PC-9 (cell line): ENCODE data around the gene MMP24. TPM values are rescaled to one million over a fixed set of nuclear protein-coding genes. Genes with fewer than 3 reads are reported as not detected.

Experiments
- BruUV-seq: library from RNA; stranded (reverse); fragments of 400-500 nt; replicated peaks from 2 replicates; lab custom pipeline; 2021; lab: Mats Ljungman, UMichigan
- CTCF ChIA-PET: fragments of 300-600 bp; sonication (Branson Sonifier 250); formaldehyde crosslinking; loops from one replicate; lab custom pipeline; 2022; ENCODE audit warnings: antibody characterized with exemption; lab: Charles Lee
- POLR2A ChIA-PET: fragments of 300-600 bp; sonication (Branson Sonifier 250); formaldehyde crosslinking; loops from one replicate; lab custom pipeline; 2022; ENCODE audit warnings: antibody characterized with exemption; ENCODE audit not compliant: unreplicated experiment; lab: Charles Lee
- DNase-seq, 2 experiments: peaks; one replicate each; pipeline versions ENCODE4 v3.0.0 to v3.0.0-alpha.2; 2015 to 2022; ENCODE audit warnings: mixed read lengths in 1 of 2
- H2AFZ ChIP-seq: fragments of 200-600 bp; sonication (generic); 2 replicates; pipeline ENCODE4 v1.8.1; 2017; ENCODE audit warnings: antibody characterized with exemption
- H3F3A ChIP-seq: fragments of 200-600 bp; sonication (generic); 2 replicates; pipeline ENCODE4 v1.8.1; 2017; ENCODE audit warnings: antibody characterized with exemption, mild to moderate bottlenecking, low read depth; ENCODE audit not compliant: insufficient read depth
- H3K27ac ChIP-seq: fragments of 200-600 bp; sonication (generic); 2 replicates; pipeline ENCODE4 v1.6.1; 2016; ENCODE audit warnings: mixed run types
- H3K27me3 ChIP-seq: fragments of 200-600 bp; sonication (generic); 2 replicates; pipeline ENCODE4 v1.6.1; 2016; ENCODE audit warnings: low read depth, mixed run types; ENCODE audit not compliant: insufficient read depth
- H3K36me3 ChIP-seq: fragments of 200-600 bp; sonication (generic); 2 replicates; pipeline ENCODE4 v1.6.1; 2016; ENCODE audit warnings: low read depth, mixed run types
- H3K4me1 ChIP-seq: fragments of 200-600 bp; sonication (generic); replicated peaks from 2 replicates; pipeline ENCODE4 v1.6.1; 2016; ENCODE audit warnings: mixed run types; ENCODE audit not compliant: insufficient read depth
- H3K4me2 ChIP-seq: fragments of 200-600 bp; sonication (generic); 2 replicates; pipeline ENCODE4 v1.6.1; 2017; ENCODE audit warnings: mixed run types
- H3K4me3 ChIP-seq: fragments of 200-600 bp; sonication (generic); 2 replicates; pipeline ENCODE4 v1.6.1; 2016; ENCODE audit warnings: mixed run types
- H3K79me2 ChIP-seq: fragments of 200-600 bp; sonication (generic); 2 replicates; pipeline ENCODE4 v1.6.1; 2017; ENCODE audit warnings: low read depth, mixed run types
- H3K9me2 ChIP-seq: fragments of 200-600 bp; sonication (generic); 2 replicates; pipeline ENCODE4 v1.8.1; 2017; ENCODE audit warnings: mild to moderate bottlenecking; ENCODE audit not compliant: insufficient read depth
- H3K9me3 ChIP-seq: fragments of 200-600 bp; sonication (generic); 2 replicates; pipeline ENCODE4 v1.8.1; 2016; ENCODE audit warnings: low read depth; ENCODE audit not compliant: insufficient read depth
- H4K20me1 ChIP-seq: fragments of 200-600 bp; sonication (generic); 2 replicates; pipeline ENCODE4 v1.8.1; 2017; ENCODE audit not compliant: insufficient read depth
- CTCF ChIP-seq: fragments of 200-600 bp; sonication (generic); conservative IDR thresholded peaks from 2 replicates; pipeline ENCODE4 v1.6.1; 2017; ENCODE audit warnings: mixed run types, antibody characterized with exemption, mild to moderate bottlenecking, moderate library complexity
- EZH2 ChIP-seq: fragments of 200-600 bp; sonication (generic); IDR thresholded peaks from 2 replicates; pipeline ENCODE4 v1.8.0; 2017; ENCODE audit warnings: antibody characterized with exemption, low read depth
- intact Hi-C: fragments of 100-400 bp; cut with micrococcal nuclease; formaldehyde crosslinking; loops from one replicate; pipeline ENCODE4 v1.10.0; 2022; ENCODE audit not compliant: unreplicated experiment
- total RNA-seq: library from RNA; stranded (reverse); gene quantifications from 2 replicates; pipeline ENCODE4 v1.2.3, GENCODE V29; 2021

The MMP24 gene
- total RNA-seq, 1 experiment from 2014 or later = 0.48 TPM

GRCh38 chr20:35269055-35269781 is 42.7 kb downstream of the MMP24 start:
- Histone ChIP-seq H3K36me3 (no peaks in the 10 kb centered on the region), H3K27ac (no peak overlapping the region), H3F3A (no peaks in the 10 kb centered on the region), H3K9me3 (no peaks in the 10 kb centered on the region), H3K4me2 (no peak overlapping the region), H3K4me3 (no peak overlapping the region), H3K79me2 (no peaks in the 10 kb centered on the region), H3K27me3 (no peaks in the 10 kb centered on the region), H3K9me2 (no peaks in the 10 kb centered on the region), H3K4me1 (peaks cover under 1% of the 10 kb centered on the region), H4K20me1 (no peaks in the 10 kb centered on the region), H2AFZ (no peak overlapping the region)
- intact Hi-C loops = loop anchor here (1.0 to 2.0 kb wide), 4 partner anchors 124 to 434 kb away; no protein-coding TSS in a partner anchor
- TF ChIP-seq CTCF (peak; percentile 84), EZH2 (no peak)
- peak in 1 of 2 experiments; percentile 66 for DNase-seq
- BruUV-seq = no TSS peak
- ChIA-PET CTCF (interaction anchor here (0.6 to 1.3 kb wide), 4 partner anchors 123 to 433 kb away, joined by 3 to 10 read pairs (median 4); no protein-coding TSS in a partner anchor), POLR2A (interaction anchor here (0.8 kb wide), 1 partner anchor 410 kb away, joined by 16 read pairs; no protein-coding TSS in a partner anchor)

GRCh38 chr20:35270021-35270902 is 43.8 kb downstream of the MMP24 start:
- no peak for DNase-seq
- no TSS peak for BruUV-seq
- Histone ChIP-seq H4K20me1 (no peaks in the 10 kb centered on the region), H3F3A (no peaks in the 10 kb centered on the region), H3K27ac (no peak overlapping the region), H3K4me2 (no peak overlapping the region), H3K36me3 (no peaks in the 10 kb centered on the region), H2AFZ (no peak overlapping the region), H3K4me3 (no peak overlapping the region), H3K4me1 (no peaks in the 10 kb centered on the region), H3K79me2 (no peaks in the 10 kb centered on the region), H3K9me2 (no peaks in the 10 kb centered on the region), H3K9me3 (no peaks in the 10 kb centered on the region), H3K27me3 (no peaks in the 10 kb centered on the region)
- intact Hi-C loops = no loop called here
- CTCF ChIA-PET = interaction anchor here (1.1 kb wide), 1 partner anchor 125 kb away, joined by 5 read pairs; no protein-coding TSS in a partner anchor
- TF ChIP-seq CTCF (no peak), EZH2 (no peak)
- POLR2A ChIA-PET = no interaction called here

- no peak overlapping the region for H3K4me3 ChIP-seq
- no peak for DNase-seq
- H3K36me3 ChIP-seq = no peaks in the 10 kb centered on the region
- intact Hi-C loops = no loop called here
- H3K79me2 ChIP-seq = peaks cover 4% of the 10 kb centered on the region; the same call in 1 of the 2 replicates
- H3K9me3 ChIP-seq = no peaks in the 10 kb centered on the region
- CTCF ChIA-PET = interaction anchor here (1.1 kb wide), 1 partner anchor 126 kb away, joined by 5 read pairs; no protein-coding TSS in a partner anchor
- H3K27me3 ChIP-seq = no peaks in the 10 kb centered on the region
- H3F3A ChIP-seq = no peaks in the 10 kb centered on the region
- H3K9me2 ChIP-seq = no peaks in the 10 kb centered on the region
- no peaks in the 10 kb centered on the region for H3K4me1 ChIP-seq
- no peak overlapping the region for H2AFZ ChIP-seq
- no TSS peak for BruUV-seq
- H3K4me2 ChIP-seq = no peak overlapping the region
- H3K27ac ChIP-seq = no peak overlapping the region
- POLR2A ChIA-PET = no interaction called here
- no peaks in the 10 kb centered on the region for H4K20me1 ChIP-seq
- TF ChIP-seq EZH2 (no peak), CTCF (no peak)
These were observed 44.8 kb downstream of the MMP24 start for GRCh38 chr20:35271073-35271882.
